Gastroesophageal sphincter (tissue), 3 donors: ENCODE measurements around the gene PTPN12.

ENCODE experiments used
- POLR2A ChIP-seq, 2 donors: fragments of 450-650 bp; IDR thresholded peaks; one replicate each; pipeline ENCODE4 v1.6.1; 2017; ENCODE audit warnings: antibody characterized with exemption in 2 of 2, mild to moderate bottlenecking in 2 of 2, moderate library complexity in 1 of 2
- POLR2AphosphoS5 ChIP-seq: sonication (generic); formaldehyde crosslinking; IDR thresholded peaks from one replicate; pipeline ENCODE4 v1.6.1; 2017; ENCODE audit warnings: antibody characterized with exemption
- TF ChIP-seq, protein P1 (sequence below), 4 experiments: fragments of 200-600 bp in 2 of 4; fragments of 450-650 bp in 2 of 4; sonication (generic) in 1 of 4; IDR thresholded peaks; one replicate each; pipeline ENCODE4 v1.5.1; 2017 to 2019; ENCODE audit warnings: antibody characterized with exemption in 4 of 4, mild to moderate bottlenecking in 2 of 4, moderate library complexity in 2 of 4

DNA sequence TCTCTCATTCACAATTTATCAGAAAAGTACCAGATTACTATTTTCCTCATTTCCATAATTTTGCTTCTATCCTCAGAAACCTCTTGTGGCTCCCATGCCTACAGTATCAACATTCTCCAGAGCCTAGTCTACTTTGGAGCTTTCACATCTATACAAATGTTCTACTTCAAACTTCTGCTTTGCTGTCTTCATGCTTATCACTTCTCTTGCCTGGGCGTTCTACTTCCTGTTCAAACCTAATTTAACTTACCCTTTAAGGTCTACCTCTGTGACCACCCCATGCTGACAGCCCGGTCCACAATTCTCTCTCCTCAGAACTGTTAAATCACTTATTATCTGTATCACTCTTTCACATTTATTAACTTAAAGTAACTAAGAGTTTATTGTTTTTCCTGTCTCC is 6.1 kb upstream of the PTPN12 start:
- no peak for TF ChIP-seq POLR2A (IDR thresholded peaks at IDR 0.05)
- TF ChIP-seq, protein P1, sequence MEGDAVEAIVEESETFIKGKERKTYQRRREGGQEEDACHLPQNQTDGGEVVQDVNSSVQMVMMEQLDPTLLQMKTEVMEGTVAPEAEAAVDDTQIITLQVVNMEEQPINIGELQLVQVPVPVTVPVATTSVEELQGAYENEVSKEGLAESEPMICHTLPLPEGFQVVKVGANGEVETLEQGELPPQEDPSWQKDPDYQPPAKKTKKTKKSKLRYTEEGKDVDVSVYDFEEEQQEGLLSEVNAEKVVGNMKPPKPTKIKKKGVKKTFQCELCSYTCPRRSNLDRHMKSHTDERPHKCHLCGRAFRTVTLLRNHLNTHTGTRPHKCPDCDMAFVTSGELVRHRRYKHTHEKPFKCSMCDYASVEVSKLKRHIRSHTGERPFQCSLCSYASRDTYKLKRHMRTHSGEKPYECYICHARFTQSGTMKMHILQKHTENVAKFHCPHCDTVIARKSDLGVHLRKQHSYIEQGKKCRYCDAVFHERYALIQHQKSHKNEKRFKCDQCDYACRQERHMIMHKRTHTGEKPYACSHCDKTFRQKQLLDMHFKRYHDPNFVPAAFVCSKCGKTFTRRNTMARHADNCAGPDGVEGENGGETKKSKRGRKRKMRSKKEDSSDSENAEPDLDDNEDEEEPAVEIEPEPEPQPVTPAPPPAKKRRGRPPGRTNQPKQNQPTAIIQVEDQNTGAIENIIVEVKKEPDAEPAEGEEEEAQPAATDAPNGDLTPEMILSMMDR (IDR thresholded peaks at IDR 0.05): no peak
- no peak for TF ChIP-seq POLR2AphosphoS5
